Large intestine (tissue), 3 donors: ENCODE data around the gene ESYT2. TPM values are rescaled to one million over a fixed set of nuclear protein-coding genes. Genes with fewer than 3 reads are reported as not detected.

Experiments
- DNase-seq, 2 donors: peaks; one replicate each; pipeline versions ENCODE4 v3.0.0 to v3.0.0-alpha.2; 2013
- H3K27ac ChIP-seq: one replicate; pipeline ENCODE4 v1.5.1; 2013; ENCODE audit warnings: low read length
- H3K27me3 ChIP-seq: 2 replicates; pipeline ENCODE4 v1.6.1; 2013; ENCODE audit warnings: low read length; ENCODE audit not compliant: control insufficient read depth, insufficient read depth
- H3K36me3 ChIP-seq: 2 replicates; pipeline ENCODE4 v1.6.1; 2013; ENCODE audit warnings: low read length; ENCODE audit not compliant: control insufficient read depth, insufficient read depth
- H3K4me1 ChIP-seq: one replicate; pipeline ENCODE4 v1.6.1; 2013; ENCODE audit warnings: low read length; ENCODE audit not compliant: control insufficient read depth, insufficient read depth
- H3K4me3 ChIP-seq: one replicate; pipeline ENCODE4 v1.5.1; 2013; ENCODE audit warnings: low read length
- H3K9me3 ChIP-seq: one replicate; pipeline ENCODE4 v1.6.1; 2013; ENCODE audit warnings: mild to moderate bottlenecking, low read depth, low read length, moderate library complexity; ENCODE audit not compliant: control insufficient read depth
- WGBS: methylation state at CpG from one replicate; pipeline ENCODE4 v1.1.5; 2013; ENCODE audit warnings: low lambda C conversion rate; ENCODE audit not compliant: insufficient coverage; 5-methylcytosine and 5-hydroxymethylcytosine counted together
- polyA plus RNA-seq: library from polyadenylated mRNA; unstranded; fragments of 120-200 nt; gene quantifications from one replicate; pipeline ENCODE4 v1.2.1, GENCODE V29; 2013

Gene ESYT2
- polyA plus RNA-seq, 1 donor = 40.2 TPM

- Histone ChIP-seq H3K4me1 (no peaks in the 10 kb centered on the region), H3K36me3 (peaks cover 24% of the 10 kb centered on the region)
- no CpG with 5 or more reads among the region's 16 CpGs for WGBS
Observed at GRCh38 chr7:158771213-158771834, 58.0 kb downstream of the ESYT2 start.

GRCh38 chr7:158767707-158768106 is 61.6 kb downstream of the ESYT2 start:
- Histone ChIP-seq H3K27ac (no peak overlapping the region), H3K4me1 (no peaks in the 10 kb centered on the region), H3K4me3 (no peak overlapping the region), H3K27me3 (no peaks in the 10 kb centered on the region), H3K36me3 (peaks cover 34% of the 10 kb centered on the region), H3K9me3 (no peaks in the 10 kb centered on the region)
- no CpG with 5 or more reads among the region's 4 CpGs for WGBS
- no peak for DNase-seq

More at GRCh38 chr7:158771213-158771834, 58.0 kb downstream of the ESYT2 start:
- Histone ChIP-seq H3K4me3 (no peak overlapping the region), H3K27me3 (no peaks in the 10 kb centered on the region), H3K27ac (no peak overlapping the region), H3K9me3 (no peaks in the 10 kb centered on the region)
- no peak for DNase-seq

GRCh38 chr7:158766570-158767281 is 62.6 kb downstream of the ESYT2 start:
- no peaks in the 10 kb centered on the region for H3K4me1 ChIP-seq
- WGBS = 100% methylated on average over 1 of the region's 6 CpGs
- peak in 1 of 2 donors; percentile 18 for DNase-seq
- H3K27ac ChIP-seq = no peak overlapping the region
- H3K36me3 ChIP-seq = peaks cover 37% of the 10 kb centered on the region
- no peak overlapping the region for H3K4me3 ChIP-seq
- no peaks in the 10 kb centered on the region for H3K9me3 ChIP-seq
- H3K27me3 ChIP-seq = no peaks in the 10 kb centered on the region

GRCh38 chr7:158765020-158765419 is 64.3 kb downstream of the ESYT2 start:
- no peak for DNase-seq
- Histone ChIP-seq H3K27me3 (no peaks in the 10 kb centered on the region), H3K36me3 (peaks cover 48% of the 10 kb centered on the region), H3K27ac (no peak overlapping the region), H3K9me3 (no peaks in the 10 kb centered on the region), H3K4me3 (no peak overlapping the region), H3K4me1 (no peaks in the 10 kb centered on the region)
- no CpG with 5 or more reads among the region's 7 CpGs for WGBS

DNA sequence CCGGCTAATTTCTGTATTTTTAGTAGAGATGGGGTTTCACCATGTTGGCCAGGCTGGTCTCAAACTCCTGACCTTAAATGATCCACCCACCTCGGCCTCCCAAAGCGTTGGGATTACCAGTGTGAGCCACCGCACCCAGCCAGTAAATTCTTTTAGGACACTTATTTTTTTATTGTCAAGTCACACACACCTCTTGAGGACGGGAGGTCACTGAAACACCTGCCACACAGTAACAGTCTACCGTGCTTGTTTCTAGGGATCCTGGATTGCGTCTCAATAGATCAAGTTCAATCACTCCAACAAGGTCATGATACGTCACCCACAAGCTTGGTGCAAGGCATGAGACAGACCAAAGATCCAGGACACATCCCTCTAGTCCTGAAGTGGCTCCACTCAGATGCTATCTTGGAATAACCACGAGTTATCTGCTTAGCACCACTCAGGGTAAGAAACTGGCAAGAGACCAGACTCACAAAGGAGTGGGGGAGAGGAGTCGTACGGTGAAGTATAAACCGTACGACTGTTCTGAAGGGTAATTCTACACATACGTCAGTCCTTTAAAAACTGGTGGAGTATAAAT is 65.8 kb downstream of the ESYT2 start:
- Histone ChIP-seq H3K4me1 (no peaks in the 10 kb centered on the region), H3K9me3 (no peaks in the 10 kb centered on the region), H3K36me3 (peaks cover 63% of the 10 kb centered on the region), H3K27ac (no peak overlapping the region), H3K27me3 (no peaks in the 10 kb centered on the region), H3K4me3 (no peak overlapping the region)
- DNase-seq = no peak
- WGBS = 95% methylated on average over 3 of the region's 14 CpGs

DNA sequence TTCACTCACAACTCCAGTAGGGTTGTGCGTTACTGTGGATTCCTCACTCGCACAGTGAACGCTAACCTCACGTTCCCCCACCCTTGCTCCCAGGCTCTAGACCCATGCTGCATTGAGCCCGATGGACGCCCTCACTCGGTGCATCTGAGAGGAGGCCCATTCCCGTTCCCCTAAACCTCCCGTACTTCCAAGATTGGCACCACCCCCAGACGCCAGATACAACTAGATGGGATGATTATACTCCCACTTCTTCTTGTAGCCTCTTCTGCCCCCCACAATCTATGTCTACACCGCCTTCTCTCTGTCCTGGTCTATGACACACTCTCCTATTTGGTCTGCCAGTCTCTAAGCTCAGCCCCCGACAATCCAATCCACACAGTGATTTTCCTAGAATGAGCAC is 67.4 kb downstream of the ESYT2 start:
- Histone ChIP-seq H3K9me3 (no peaks in the 10 kb centered on the region), H3K4me1 (no peaks in the 10 kb centered on the region), H3K27ac (no peak overlapping the region), H3K36me3 (peaks cover 66% of the 10 kb centered on the region), H3K27me3 (no peaks in the 10 kb centered on the region), H3K4me3 (no peak overlapping the region)
- WGBS = 100% methylated on average over 1 of the region's 12 CpGs
- DNase-seq = no peak

- WGBS = 100% methylated on average over 1 of the region's 8 CpGs
- no peaks in the 10 kb centered on the region for H3K4me1 ChIP-seq
- H3K27ac ChIP-seq = no peak overlapping the region
- peaks cover 69% of the 10 kb centered on the region for H3K36me3 ChIP-seq
- DNase-seq = no peak
- H3K9me3 ChIP-seq = no peaks in the 10 kb centered on the region
- no peak overlapping the region for H3K4me3 ChIP-seq
- no peaks in the 10 kb centered on the region for H3K27me3 ChIP-seq
Observed at GRCh38 chr7:158760936-158761335, 68.4 kb downstream of the ESYT2 start.

DNA sequence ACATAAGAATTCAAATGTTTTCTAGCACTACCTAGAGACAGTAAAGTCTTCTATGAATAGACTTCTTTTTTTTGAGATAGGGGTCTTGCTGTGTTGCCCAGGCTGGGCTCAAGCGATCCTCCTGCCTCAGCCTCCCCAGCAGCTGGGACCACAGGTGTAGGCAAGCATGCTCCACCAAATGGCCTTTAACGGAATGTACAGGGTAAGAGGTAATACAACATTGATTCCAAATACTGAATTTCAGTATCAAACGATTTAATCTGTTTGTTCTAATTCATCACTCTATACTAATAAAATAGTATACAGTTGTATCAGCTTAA is 68.9 kb downstream of the ESYT2 start:
- Histone ChIP-seq H3K36me3 (peaks cover 71% of the 10 kb centered on the region), H3K4me1 (no peaks in the 10 kb centered on the region), H3K27ac (no peak overlapping the region), H3K4me3 (no peak overlapping the region), H3K9me3 (no peaks in the 10 kb centered on the region), H3K27me3 (no peaks in the 10 kb centered on the region)
- no CpG with 5 or more reads among the region's 3 CpGs for WGBS
- no peak for DNase-seq

- DNase-seq = no peak
- Histone ChIP-seq H3K27me3 (no peaks in the 10 kb centered on the region), H3K27ac (no peak overlapping the region), H3K9me3 (no peaks in the 10 kb centered on the region), H3K4me3 (no peak overlapping the region), H3K4me1 (no peaks in the 10 kb centered on the region), H3K36me3 (peaks cover 72% of the 10 kb centered on the region)
- WGBS = no CpG with 5 or more reads among the region's 14 CpGs
Observed at GRCh38 chr7:158759749-158760444, 69.4 kb downstream of the ESYT2 start.

GRCh38 chr7:158759245-158759614 is 70.1 kb downstream of the ESYT2 start:
- no peaks in the 10 kb centered on the region for H3K27me3 ChIP-seq
- H3K36me3 ChIP-seq = peaks cover 71% of the 10 kb centered on the region
- H3K9me3 ChIP-seq = no peaks in the 10 kb centered on the region
- H3K4me3 ChIP-seq = no peak overlapping the region
- no peak for DNase-seq
- no CpG with 5 or more reads among the region's 4 CpGs for WGBS
- H3K4me1 ChIP-seq = no peaks in the 10 kb centered on the region
- no peak overlapping the region for H3K27ac ChIP-seq
